Measurements from ENCODE around the gene RUSF1.
"Not testable (repeated sequence)": the region's sequence is repeated elsewhere in the genome, so short reads cannot be mapped to it uniquely, and the experiment has no call there.

RUSF1 gene

DNA sequence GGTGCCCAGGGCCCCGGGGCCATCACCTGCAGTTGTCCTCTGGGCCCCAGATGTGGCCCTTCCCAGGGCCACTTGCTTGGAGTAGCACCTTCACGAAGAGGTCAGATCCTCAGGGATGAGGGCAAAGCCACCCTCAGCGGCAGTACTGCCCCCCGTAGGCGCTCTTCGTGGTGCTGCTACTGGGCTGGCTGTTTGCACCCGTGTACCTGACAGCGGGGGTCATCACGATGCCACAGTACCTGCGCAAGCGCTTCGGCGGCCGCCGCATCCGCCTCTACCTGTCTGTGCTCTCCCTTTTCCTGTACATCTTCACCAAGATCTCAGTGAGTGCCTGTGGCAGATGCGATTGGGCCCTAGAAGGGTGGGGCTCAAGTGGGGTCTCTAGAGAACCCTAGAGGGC lies 22.6 kb downstream of the RUSF1 start:
- no peak for DNase-seq

DNA sequence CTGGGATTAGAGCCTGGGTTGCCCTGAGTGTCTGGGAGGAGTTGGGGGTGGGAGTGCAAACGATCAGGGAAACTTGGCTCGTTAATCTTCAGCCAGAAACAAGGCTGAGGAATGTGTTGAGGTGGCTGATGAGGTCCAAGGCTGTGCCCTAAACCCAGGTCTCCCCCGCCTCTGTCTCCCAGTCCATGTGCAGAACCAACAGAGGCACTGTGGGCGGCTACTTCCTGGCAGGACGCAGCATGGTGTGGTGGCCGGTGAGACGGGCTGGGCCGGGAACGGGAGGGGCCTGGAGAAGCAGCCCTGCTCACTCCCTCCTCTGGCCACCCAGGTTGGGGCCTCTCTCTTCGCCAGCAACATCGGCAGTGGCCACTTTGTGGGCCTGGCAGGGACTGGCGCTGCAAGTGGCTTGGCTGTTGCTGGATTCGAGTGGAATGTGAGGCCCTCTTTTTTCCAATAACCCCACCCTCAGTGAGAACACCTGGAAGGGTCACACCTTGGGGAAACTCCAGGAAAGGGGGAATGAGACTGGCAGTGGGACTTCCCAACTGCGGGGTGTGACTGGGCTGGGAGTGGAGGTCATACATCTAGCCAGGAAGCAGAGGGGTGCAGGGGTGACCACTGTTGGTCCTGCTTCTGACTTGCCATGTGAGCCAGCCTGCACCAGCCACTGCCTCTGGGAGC lies 23.6 kb downstream of the RUSF1 start:
- no peak for DNase-seq

DNA sequence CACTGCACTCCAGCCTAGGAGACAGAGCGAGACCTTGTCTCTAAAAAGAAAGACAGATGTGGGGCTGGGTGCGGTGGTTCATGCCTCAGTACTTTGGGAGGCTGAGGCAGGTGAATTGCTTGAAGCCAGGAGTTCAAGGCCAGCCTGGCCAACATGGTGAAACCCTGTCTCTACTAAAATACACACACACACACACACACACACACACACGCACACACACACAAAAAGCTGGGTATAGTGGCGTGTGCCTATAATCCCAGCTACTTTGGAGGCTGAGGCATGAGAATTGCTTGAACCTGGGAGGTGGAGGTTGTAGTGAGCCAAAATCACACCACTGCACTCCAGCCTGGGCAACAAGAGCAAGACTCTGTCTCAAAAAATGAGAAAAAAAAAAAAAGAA lies 24.1 kb downstream of the RUSF1 start:
- not testable (repeated sequence) for DNase-seq

DNA sequence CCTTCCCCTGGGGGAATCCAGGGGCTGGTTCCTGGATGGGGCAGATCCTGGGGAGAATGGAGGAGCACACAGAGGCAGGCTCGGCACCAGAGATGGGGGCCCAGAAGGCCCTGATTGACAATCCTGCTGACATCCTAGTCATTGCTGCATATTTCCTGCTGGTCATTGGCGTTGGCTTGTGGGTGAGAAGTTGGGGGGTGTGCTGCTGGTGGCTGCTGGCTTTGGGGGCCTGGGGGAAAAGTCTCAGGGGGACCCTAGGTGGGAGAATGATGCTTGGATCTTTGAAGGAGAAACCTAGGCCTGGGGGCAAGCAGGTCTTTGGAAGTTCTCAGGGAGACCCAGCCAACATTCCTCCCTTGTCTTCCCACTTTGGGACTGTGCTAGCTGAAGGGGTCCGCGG lies 25.1 kb downstream of the RUSF1 start, which contains the start of gene SLC5A2:
Gene SLC5A2, plus strand, starts transcription at position 43 of the 400 bp plus-strand sequence. Its CDS starts 14 bp downstream, at position 57.
- no peak for DNase-seq

DNA sequence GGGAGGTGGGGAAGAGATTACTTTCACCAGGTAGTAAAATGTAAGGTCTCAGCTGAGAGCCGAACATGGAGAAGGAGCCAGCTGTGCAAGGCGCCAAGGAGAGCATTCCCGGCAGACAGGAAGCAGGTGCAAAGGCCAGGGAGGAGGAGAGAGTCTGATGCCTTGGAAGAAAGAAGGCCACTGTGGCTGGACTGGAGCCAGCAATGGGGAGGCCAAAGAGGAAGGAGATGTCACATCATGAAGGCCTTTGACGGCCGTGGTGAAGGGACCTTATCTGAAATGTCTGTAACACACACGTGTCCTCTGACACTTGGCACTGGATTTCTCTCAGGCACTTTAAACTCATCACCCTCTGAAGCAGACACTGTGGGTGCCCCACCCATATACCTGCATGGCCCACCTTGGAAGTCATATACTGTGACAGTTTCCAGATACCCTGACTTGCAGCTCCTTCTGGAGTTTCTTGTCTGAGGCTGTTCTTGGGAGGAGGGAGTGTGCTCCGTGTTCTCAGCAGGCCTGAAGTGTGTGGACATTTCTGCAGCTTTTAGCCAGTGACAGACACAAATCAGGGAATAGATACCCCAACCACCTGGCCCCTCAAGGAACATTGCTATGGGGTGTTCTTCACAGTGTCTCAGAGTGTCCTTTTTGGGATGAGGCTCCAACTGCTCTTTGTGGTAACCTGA lies 27.2 kb downstream of the RUSF1 start:
- no peak for DNase-seq

DNA sequence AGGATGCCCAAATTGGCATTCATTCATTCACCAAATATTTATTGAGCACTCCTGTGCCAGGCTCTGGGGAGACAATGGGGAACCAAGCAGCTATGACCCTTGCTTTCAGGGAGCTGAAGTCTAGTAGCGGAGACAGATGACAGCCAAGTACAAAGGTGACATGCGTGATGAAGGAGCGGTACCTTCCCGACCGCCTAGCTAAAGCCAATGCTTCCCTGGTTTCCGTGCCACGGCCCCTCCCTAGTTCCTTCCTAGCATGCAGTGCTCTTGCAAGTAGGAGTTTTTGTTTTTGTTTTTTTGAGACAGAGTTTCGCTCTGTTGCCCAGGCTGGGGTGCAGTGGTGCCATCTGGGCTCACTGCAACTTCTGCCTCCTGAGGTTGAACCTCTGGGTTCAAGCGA lies 28.4 kb downstream of the RUSF1 start:
- no peak for DNase-seq

DNA sequence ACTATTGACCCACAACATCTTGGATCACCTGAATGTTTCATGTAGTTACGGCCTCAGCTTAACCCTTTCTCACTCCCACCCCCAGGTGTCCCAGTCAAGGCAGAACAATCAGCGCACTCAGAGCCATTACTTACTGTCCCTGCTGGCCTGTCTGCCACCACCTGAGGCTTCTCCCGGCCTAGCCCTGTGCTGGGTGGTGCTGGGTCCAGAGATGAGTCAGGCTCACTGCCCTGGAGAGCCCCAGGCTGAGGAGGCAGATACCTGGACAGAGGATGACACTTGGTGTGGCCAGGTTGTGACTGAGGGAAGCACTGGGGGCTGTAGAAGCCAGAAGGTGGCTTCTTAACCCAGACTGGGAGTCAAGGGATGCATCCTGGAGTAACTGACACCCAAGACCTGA lies 29.2 kb downstream of the RUSF1 start:
- no peak for DNase-seq

DNA sequence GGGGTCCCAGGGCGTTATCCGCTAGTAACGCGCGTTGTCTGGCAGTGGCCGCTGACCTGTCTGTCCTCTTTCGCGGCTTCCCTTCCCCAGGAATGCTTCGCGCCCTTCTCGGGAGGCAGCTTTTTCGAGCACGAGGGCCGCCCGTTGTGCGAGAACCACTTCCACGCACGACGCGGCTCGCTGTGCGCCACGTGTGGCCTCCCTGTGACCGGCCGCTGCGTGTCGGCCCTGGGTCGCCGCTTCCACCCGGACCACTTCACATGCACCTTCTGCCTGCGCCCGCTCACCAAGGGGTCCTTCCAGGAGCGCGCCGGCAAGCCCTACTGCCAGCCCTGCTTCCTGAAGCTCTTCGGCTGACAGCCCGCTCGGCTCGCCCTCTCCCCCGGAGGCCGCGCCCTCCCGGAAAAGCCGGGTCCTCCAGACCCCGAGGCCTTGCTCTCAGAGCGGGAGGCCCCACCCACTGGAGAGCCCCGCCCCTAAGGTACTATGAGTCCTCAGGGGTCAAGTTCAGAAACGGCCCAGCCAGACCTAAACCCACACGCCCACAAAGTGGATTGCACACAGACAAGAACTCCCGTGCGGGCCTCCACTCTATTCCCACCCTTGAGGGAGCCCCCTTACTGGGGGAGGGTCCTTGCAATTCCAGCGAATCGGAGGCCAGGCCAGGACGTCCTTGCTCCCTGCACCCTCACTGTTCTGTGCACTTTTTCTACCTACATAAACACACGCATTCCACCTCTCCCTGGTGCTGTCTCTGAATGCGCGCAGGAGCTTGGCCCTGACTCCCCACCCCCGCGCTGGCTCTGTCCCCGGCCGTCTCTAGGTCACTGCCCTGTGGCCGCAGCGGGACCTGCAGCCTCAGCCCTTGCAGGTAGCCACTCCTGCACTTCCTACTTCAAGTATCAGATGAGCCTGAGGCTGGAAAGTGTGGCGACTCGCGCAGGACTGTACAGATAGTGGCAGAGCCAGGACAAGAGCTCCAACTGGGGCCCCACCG lies 30.7 kb downstream of the RUSF1 start:
- DNase-seq = no peak

DNA sequence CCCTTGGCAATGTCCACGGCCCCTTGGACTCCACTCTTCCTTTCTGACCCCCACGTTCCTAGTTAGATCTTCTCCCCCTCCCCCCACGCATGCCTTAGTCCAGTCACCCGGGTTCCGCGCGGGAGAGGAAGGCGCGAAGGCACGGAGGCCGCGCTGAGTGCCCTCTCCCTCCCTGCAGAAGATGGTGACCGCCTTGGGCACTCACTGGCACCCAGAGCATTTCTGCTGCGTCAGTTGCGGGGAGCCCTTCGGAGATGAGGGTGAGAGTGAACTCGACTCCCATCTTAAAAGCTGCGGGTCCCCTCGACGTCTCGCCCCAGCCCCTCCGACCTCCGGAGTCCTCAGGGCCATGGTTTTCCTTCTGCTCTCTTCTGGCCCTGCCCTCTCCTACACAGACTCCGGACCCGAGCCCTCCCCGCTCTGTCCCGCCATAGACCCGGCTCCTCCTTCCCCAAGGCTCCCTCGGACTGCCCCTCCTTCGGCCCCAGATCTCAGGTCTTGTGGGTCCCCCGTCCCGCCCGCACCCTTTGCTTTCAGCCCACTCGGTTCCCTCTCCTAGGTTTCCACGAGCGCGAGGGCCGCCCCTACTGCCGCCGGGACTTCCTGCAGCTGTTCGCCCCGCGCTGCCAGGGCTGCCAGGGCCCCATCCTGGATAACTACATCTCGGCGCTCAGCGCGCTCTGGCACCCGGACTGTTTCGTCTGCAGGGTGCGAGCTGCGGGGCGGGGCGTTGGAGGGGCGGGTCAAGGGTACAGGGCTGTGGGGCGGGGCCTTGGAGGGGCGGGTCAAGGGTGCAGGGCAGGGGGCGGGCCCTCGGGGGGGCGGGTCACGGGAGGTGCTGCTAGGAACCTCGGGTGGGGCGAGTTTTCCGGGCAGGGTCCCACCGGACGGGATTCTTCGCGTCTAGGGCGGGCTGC lies 31.6 kb downstream of the RUSF1 start:
- no peak for DNase-seq

DNA sequence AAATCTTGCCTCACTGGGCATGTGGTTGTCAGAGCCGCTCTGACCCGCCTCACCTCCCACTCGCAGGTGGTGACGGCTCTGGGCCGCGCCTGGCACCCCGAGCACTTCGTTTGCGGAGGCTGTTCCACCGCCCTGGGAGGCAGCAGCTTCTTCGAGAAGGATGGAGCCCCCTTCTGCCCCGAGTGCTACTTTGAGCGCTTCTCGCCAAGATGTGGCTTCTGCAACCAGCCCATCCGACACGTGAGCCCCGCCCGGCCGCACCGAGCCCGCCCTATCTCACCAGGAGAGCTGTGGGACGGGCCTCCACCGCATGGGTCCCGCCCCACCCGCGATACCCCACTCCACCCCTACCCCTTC lies 32.3 kb downstream of the RUSF1 start:
- DNase-seq = no peak

DNA sequence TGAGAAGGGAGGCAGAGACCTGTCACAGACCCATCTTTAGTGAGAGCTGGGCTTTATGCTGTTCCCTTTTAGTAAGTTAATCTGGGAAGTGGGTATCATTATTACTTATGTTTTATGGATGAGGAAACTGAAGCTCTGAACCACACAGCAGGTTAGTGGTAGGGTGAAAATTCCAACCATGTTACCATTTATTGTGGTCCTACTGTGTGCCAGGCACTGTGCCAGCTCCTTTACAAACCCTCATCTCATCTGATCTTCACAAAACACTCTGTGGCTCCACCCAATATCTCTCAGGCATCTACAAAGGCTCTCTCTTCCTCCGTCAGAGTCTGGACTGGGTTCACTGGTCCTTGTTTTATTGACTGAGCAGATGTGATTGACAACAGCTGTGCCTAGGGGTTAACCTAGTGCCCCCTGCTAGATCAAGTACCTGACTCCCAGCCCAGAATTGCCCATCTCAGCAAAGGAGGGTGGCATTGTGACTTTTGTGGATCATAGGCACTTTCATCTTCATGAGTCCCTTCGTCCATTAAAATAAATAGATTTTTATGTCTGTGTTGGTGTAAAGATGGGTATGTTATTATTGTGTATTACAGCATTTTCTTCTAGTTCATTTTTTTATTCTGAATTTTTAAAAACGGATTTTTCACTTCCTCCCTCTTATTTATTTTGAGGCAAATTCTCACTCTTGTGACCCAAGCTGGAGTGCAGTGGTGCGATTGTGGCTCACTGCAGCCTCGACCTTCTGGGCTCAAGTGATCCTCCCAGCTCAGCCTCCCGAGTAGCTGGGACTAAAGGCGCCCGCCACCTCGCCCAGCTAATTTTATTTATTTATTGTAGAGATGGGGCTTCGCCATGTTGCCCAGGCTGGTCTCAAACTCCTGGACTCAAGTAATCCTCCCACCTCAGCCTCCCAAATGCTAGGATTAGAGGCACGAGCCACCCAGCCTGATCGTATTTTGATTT lies 33.1 kb downstream of the RUSF1 start:
- no peak for DNase-seq

DNA sequence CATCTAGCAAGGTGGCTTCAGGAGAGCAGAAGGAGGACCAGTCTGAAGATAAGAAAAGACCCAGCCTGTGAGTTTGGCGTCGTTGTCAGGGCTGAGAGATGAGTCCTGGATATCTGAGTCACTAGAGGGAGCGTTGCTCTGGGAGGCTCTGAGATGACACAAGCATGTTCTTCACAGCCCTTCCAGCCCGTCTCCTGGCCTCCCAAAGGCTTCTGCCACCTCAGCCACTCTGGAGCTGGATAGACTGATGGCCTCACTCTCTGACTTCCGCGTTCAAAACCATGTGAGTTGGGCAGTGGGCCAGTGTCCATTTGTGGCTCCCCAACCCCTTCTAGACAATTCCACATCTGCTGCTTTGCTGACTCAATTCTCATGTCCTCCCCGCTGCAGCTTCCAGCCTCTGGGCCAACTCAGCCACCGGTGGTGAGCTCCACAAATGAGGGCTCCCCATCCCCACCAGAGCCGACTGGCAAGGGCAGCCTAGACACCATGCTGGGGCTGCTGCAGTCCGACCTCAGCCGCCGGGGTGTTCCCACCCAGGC lies 33.9 kb downstream of the RUSF1 start:
- DNase-seq = no peak

DNA sequence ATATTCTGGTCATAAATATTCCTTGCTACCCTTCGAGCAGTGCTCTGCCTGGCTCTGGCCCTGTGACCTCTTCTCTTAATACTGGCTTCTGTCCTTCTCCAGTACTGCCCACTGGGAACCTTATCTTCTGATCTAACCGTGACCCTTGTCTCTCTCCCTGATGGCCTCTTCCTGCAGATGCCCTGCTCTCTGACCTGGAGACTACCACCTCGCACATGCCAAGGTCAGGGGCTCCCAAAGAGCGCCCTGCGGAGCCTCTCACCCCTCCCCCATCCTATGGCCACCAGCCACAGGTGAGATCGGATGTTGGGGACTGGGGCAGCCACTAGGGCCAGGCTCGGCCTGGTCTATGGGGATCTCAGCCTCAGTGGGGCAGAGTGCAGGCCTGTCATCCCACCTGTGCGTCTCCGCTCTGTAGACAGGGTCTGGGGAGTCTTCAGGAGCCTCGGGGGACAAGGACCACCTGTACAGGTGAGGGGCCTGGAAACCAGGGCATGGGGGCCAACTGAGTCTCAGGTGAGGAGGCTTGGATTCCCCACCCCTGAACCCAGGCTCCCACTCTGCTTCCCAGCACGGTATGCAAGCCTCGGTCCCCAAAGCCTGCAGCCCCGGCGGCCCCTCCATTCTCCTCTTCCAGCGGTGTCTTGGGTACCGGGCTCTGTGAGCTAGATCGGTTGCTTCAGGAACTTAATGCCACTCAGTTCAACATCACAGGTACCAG lies 34.8 kb downstream of the RUSF1 start:
- no peak for DNase-seq

DNA sequence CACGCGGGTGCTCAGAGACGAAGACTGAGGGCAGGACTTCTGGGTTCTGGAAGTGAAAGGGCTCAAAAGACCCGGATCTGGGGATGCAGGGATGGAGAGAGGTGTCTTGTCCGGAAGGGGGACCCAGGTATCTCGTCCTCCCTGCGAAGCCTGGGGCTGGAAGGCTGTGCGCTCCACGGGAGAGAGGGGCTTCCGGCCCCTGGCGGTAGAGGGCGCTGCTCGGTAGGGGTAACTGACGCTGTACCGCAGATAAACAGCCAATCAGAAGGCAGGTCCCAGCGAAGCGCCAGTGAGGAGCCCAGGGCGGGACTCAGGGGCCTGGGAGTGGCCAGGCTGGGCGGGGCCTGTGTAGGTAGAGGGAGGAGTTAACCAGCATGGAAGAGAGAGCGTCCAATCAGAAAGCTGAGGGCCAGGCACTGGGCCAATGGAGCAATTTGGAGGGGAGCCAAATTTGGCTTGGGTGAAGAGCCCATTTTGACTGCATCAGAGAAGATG lies 35.4 kb downstream of the RUSF1 start:
- DNase-seq = no peak

DNA sequence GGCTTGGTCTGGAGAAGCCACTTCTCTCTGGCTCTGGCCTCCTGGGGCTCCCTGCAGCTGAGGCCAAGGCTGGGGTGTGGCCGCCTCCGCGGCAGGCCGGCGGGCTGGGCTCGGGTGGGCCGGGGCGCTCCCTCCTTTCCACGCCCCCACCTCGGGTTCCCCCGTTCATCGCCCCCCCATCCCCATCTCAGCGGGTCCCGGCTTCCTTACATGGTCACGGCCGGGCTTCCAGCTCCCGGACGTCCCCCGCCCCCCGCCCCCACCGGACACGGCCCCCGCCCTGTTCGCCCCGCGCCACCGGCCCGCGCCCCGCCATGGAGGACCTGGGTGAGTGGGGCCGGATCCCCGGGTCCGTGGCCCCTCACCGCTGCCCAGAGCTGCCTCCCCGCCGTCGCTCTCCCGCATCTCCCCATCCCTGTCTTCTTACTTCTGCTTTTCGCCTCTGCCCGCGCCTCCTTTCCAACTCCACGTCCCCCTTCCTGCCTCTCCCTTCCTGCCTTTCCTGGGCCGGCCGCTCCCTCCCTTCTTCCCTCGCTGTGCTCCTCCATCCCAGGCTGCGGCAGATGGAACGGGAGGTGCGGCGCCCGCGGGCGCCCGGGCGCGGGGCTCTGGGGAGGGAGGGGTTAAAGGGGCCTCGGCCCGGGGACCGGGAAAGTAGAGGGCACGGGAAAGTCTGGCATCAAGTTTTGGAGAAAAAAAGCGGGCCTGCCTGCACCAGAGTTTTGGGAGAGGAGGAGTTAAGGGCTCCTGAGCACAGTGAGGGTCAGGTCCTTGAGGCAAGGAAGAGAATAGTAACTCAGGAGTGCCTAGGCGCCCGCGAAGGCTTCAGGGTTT lies 36.1 kb downstream of the RUSF1 start, which contains the start of gene TGFB1I1:
Gene TGFB1I1, plus strand, starts transcription at position 278 of the 834 bp plus-strand sequence. Its CDS starts 37 bp downstream, at position 315.
- DNase-seq = no peak

DNA sequence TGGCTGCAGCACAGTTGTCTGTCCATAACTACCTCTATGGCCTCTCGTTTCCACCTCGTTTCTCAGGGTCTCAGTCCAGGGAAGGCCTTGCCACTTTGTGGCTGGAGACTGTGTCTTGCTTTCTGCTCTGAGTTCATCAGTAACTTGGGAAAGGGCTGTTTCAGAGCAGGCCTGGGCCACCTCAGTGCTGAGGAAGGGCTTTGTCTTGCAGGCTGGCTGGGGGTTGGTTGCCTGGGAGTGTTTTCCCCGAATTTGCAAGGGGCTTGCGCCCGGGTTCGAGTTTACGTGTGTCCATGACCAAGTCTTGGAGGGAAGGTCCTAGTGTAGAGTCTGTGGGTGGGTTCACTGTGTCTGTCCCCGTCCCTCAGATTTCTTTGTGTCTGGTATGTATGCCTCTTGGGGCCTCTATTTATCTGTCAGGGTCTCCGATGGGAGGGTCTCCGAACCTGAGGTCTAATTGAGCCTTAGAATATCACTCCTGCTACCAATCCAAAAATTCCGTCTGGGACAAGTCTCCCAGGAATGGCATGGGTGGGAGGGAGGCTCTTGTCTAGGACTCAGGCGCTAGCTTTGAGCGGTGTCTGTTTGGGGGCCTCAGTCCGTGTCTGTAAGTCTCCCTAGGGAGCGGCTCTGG lies 36.8 kb downstream of the RUSF1 start:
- DNase-seq = no peak

DNA sequence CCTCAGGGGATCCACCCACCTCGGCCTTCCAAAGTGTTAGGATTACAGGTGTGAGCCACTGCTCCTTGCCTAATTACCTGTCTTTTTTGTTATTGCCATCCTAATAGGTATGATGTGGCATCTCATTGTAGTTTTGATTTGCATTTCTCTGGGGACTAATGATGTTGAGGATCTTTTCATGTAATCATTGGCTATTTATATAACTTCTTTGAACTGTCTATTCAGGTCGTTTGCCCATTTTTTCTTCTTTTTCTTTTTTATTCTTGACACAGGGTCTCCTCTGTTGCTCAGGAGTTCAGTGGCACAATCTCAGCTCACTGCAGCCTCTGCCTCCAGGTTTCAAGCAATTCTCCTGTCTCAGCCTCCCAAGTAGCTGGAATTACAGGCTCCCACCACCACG lies 37.6 kb downstream of the RUSF1 start:
- no peak for DNase-seq

DNA sequence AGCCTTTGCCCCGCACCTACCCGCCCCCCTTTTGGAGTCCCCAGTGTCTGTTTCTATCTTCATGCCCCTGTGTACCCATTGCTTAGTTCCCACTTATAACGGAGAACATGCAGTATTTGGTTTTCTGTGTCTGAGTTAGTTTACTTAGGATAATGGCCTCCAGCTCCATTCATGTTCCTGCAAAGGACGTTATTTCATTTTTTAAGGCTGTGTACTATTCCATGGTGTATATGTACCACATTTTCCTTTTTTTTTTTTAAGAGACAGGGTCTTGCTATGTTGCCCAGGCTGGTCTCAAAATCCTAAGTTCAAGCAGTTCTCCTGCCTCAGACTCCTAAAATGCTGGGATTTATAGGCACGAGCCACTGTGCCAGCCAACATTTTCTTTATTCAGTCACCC lies 40.3 kb downstream of the RUSF1 start:
- DNase-seq = no peak
